ENCODE data around the gene PDPK1. TPM values are rescaled to one million over a fixed set of nuclear protein-coding genes. Genes with fewer than 3 reads are reported as not detected.
A peak's percentile ranks its signal among the peaks of the same experiment; 100 is the strongest.

Gene PDPK1
- total RNA-seq, 4 donors from 2014 or later = 35.3 to 40.4 (median 39.0) TPM

DNA sequence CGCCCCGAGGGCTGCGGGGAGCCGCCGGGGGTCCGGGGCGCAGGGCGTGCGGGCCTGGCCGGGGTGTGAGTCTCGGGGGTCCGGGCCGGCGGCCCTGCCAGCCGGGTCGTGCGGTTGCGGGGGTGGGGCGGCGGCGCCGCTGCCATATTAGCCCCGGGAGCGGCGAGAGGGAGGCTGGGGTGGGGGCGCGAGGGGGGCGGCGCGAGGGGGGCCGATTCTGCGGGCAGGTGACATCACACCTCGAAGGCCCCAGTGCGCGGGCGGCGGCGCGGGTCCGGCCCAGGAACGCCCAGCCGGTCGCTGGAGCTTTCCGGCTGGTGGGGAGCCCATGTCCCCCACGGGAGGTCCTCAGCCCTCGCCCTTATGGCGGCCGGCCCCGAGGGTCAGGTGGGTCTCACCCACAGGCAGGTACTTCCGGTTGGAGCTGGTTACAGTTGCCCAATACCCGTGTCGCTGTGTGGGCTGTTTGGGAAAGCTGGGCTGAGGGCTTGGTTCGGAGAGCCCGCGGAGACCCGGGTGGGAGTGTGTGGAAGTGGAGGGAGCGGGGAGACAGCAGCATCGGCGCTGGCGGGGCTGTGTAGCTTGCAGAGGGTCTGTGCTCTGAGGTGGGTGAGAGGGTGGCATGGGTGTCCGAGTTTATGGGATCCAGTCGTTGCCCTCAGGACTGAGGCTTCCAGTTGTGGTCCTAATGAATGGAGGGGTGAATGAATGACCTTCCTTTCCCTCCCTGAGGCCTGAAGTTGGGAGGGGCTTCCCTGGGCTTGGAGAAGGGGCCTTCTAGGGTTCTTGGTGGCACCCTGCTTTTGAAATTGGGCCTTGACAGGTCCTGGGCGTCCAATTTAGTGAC lies 23.3 kb upstream of the PDPK1 start:
- peak overlapping the region; percentile 95 for H3K4me3 ChIP-seq (ENCODE audit: low read depth, poor library complexity, severe bottlenecking)
- intact Hi-C loops (cut with DNase I; ENCODE audit: low total_unique reads) = no loop called here
- DNase-seq (ENCODE audit: low spot score in 2 of 2) = no peak
- 1% methylated on average over 13 to 62 of the region's 63 CpGs for WGBS, 2 donors
- TF ChIP-seq POLR2A (IDR thresholded peaks at IDR 0.05) = no peak
- TF ChIP-seq, protein P1, sequence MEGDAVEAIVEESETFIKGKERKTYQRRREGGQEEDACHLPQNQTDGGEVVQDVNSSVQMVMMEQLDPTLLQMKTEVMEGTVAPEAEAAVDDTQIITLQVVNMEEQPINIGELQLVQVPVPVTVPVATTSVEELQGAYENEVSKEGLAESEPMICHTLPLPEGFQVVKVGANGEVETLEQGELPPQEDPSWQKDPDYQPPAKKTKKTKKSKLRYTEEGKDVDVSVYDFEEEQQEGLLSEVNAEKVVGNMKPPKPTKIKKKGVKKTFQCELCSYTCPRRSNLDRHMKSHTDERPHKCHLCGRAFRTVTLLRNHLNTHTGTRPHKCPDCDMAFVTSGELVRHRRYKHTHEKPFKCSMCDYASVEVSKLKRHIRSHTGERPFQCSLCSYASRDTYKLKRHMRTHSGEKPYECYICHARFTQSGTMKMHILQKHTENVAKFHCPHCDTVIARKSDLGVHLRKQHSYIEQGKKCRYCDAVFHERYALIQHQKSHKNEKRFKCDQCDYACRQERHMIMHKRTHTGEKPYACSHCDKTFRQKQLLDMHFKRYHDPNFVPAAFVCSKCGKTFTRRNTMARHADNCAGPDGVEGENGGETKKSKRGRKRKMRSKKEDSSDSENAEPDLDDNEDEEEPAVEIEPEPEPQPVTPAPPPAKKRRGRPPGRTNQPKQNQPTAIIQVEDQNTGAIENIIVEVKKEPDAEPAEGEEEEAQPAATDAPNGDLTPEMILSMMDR (IDR thresholded peaks at IDR 0.05) = no peak

DNA sequence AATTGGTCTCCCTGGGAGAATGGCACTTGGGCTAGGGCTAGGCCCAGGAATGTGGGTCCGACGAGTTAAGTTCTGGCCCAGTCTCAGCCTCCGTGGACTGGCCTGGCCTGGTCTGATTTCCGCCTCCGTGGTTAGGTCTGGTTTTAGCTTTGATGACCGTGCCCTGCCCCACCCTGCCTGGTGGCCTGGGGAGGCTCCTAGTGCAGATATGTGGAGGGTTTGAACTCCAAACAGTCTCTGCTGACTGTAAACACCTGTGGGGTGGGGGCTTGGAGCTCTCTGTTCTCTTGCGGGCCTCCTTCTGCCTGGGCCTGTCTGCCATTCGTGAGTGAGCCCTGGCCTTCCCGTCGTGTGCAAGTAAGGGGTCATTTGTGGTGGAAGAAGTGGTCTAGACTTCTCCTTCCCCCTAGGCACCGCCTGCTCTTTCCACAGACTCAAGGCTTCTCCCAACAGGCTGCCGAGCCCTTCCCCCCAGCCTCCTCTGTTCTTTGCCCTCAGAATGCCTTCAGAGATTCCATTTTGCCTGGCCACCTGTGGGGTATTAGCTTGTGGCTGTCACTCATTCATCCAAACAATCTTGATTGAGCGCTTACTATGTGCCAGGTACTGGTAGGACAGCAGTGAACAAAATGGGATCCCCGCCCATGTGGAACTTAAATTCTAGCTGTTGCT lies 22.5 kb upstream of the PDPK1 start:
- H3K4me3 ChIP-seq (ENCODE audit: low read depth, poor library complexity, severe bottlenecking) = peak overlapping the region; percentile 95
- no peak for DNase-seq (ENCODE audit: low spot score in 2 of 2)
- intact Hi-C loops (cut with DNase I; ENCODE audit: low total_unique reads) = no loop called here
- WGBS, 2 donors = 17 to 22% methylated on average over 12 to 14 of the region's 14 CpGs
- no peak for TF ChIP-seq POLR2A (IDR thresholded peaks at IDR 0.05)
- TF ChIP-seq, protein P1 (IDR thresholded peaks at IDR 0.05) = no peak

DNA sequence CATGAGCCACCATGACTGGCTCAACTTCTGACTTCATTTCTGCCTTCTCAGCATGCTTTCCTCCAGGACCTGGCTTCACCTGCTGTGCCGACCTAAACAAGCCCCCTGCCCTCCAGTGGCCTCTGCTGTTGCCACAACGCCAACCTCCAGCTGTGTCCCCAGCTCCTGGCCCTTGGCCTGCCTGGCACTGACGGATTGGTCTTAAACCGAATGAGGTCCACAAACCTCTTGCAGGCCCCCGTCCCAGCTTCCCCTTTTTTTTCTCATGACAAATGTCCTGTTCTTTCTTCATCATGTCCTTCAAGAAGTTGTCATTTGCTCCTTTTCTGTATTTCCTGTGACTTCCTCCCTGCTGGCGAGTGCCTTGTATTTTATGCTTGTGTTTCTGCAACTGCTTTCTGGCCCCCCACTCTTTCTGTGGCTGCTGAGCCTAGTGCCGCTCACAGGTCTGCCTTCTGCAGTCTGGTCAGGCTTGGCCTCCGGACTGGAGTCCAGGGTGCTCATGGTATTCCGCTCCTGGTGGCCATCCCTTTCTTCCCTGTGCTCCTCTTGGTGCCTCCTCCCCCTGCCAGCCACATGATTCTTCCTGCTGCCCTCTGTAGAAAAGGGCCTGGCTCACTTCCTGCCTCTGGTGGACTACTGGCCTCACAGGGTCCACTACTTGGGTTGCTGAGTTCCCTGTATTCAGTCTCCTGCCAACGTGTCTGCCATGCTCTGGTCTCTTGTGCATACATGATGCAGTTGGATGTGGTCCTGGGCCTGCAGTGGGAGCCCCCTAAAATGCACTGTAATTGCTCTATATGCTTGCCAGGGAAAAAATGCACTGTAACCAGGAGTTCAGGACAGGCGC lies 21.2 kb upstream of the PDPK1 start:
- intact Hi-C loops (cut with DNase I; ENCODE audit: low total_unique reads) = no loop called here
- WGBS, 2 donors = 59 to 60% methylated on average over 11 of the region's 11 CpGs
- DNase-seq (ENCODE audit: low spot score in 2 of 2) = no peak
- no peak overlapping the region for H3K4me3 ChIP-seq (ENCODE audit: low read depth, poor library complexity, severe bottlenecking)
- TF ChIP-seq, protein P1 (IDR thresholded peaks at IDR 0.05) = no peak
- TF ChIP-seq POLR2A (IDR thresholded peaks at IDR 0.05) = no peak

DNA sequence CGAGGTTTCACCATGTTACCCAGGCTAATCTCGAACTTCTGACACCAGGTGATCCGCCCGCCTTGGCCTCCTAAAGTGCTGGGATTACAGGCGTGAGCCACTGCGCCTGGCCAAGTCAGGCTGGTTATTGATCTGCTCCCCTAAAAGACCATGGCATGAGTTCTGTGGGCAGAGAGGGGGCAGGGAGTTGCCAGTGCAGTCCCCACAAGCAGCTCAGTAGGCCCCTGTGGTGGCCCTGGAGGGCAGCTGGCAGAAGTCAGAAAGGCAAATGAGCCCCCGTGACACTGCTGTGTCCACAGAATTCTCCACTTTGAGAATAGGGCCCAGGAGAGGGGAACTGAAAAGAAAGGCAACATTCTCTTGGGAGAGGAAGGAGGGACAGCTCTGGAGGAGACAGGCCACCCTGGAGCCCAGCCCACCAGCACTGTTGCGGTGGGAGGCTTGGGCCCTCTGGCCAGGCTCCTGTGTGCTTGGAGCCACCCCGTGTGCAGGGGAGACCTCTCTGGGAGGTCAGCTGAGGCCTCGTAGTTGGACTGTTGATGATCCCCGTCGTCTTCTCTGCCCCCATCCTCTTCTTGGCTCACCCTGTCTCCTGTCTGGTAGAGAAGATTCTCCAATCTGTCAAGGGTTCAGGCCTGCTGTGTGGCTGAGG lies 19.7 kb upstream of the PDPK1 start:
- intact Hi-C loops (cut with DNase I; ENCODE audit: low total_unique reads) = no loop called here
- 69 to 75% methylated on average over 11 to 12 of the region's 12 CpGs for WGBS, 2 donors
- TF ChIP-seq, protein P1 (IDR thresholded peaks at IDR 0.05) = no peak
- TF ChIP-seq POLR2A (IDR thresholded peaks at IDR 0.05) = no peak
- no peak for DNase-seq (ENCODE audit: low spot score in 2 of 2)
- no peak overlapping the region for H3K4me3 ChIP-seq (ENCODE audit: low read depth, poor library complexity, severe bottlenecking)

Data from lower leg skin (tissue), 4 donors.